SU-DHL-6 (cell line): ENCODE measurements around the gene FDPS.

Experiments used
- CTCF ChIP-seq: fragments of 200-600 bp; sonication (generic); IDR thresholded peaks from one replicate; pipeline ENCODE4 v1.5.1; 2017; ENCODE audit warnings: antibody characterized with exemption, mild to moderate bottlenecking, low read length, moderate library complexity; ENCODE audit not compliant: insufficient read depth, poor library complexity, severe bottlenecking
- EZH2phosphoT487 ChIP-seq: fragments of 200-600 bp; sonication (generic), shearing (Covaris generic); conservative IDR thresholded peaks from 2 replicates; pipeline ENCODE4 v1.6.1; 2018; ENCODE audit warnings: mild to moderate bottlenecking, antibody characterized with exemption, low read length, moderate library complexity, mixed read lengths

GRCh38 chr1:155260276-155260675 is 48.4 kb upstream of the FDPS start:
- TF ChIP-seq CTCF = no peak
- no peak for TF ChIP-seq EZH2phosphoT487
